ENCODE results near the gene NPAS1.

DNA sequence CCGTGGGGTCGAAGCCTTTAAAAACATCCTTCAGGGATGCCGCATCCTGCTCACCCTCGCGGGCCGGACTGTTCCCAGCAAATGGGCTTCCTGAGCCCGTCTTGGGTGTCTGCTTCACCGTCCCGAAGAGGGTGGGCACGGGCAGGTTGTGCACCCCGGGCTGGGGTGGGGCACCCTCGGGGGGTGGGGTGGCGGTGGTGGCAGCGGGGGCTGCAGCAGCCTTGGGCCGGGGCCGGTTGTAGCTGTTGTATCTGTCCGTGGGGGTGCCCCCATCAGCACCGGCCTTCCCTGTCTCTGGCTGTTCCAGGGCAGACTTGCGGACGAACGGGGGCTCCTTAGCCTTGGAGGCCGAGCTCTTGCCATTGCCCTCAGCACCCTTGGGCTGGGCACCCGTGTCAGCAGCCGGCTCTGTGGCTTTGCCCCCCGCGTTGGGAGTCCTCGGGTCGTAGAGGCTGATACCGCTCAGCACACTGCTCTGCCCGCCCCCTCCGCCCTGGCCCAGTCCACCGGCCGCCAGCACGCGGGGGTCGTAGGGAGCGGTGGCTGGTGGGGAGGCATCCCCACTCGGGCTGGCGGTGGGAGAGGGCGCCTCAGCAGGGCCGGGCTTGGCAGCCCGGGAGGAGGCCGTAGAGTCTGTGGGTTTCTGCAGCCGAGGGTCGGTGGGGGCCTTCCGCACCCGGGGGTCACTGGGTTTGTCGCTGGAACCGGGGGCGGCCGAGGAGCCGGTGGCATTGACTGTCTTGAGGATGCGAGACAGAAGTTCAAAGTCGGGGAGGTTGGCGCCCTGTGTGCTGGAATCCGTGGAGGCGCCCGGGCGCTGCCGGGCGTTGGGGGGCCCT lies 47.0 kb downstream of the NPAS1 start:
- TF ChIP-seq GATA2 (IDR thresholded peaks at IDR 0.05; ENCODE audit: low read depth, low read length) (no peak), GATA3 (IDR thresholded peaks at IDR 0.05; ENCODE audit: low read depth, low read length) (no peak)

All from SH-SY5Y (cell line).